GM12878 (cell line): ENCODE measurements around the gene TASOR2.

ENCODE experiments used
- EP300 ChIP-seq, 2 experiments: fragments of 150-350 bp in 1 of 2; IDR thresholded peaks; 2 replicates each; pipeline ENCODE4 v1.6.1; 2011 to 2012; ENCODE audit warnings: low read depth in 2 of 2, low read length in 2 of 2, borderline replicate concordance in 1 of 2, improper control_type of control experiment in 1 of 2, inconsistent platforms in 1 of 2; ENCODE audit not compliant: control insufficient read depth in 1 of 2
- POU2F2 ChIP-seq: IDR thresholded peaks from 3 replicates; pipeline ENCODE4 v1.6.1; 2011; ENCODE audit warnings: low read depth, mild to moderate bottlenecking, low read length, borderline replicate concordance
- TBL1XR1 ChIP-seq: IDR thresholded peaks from 2 replicates; pipeline ENCODE4 v1.6.1; 2012; ENCODE audit warnings: low read depth, low read length, improper control_type of control experiment
- TF ChIP-seq, protein P1 (sequence below): IDR thresholded peaks from 2 replicates; pipeline ENCODE4 v1.6.1; 2012; ENCODE audit warnings: mild to moderate bottlenecking, low read depth, low read length
- TF ChIP-seq, protein P2 (sequence below): IDR thresholded peaks from 2 replicates; pipeline ENCODE4 v1.6.1; 2012; ENCODE audit warnings: low read depth, low read length, improper control_type of control experiment

DNA sequence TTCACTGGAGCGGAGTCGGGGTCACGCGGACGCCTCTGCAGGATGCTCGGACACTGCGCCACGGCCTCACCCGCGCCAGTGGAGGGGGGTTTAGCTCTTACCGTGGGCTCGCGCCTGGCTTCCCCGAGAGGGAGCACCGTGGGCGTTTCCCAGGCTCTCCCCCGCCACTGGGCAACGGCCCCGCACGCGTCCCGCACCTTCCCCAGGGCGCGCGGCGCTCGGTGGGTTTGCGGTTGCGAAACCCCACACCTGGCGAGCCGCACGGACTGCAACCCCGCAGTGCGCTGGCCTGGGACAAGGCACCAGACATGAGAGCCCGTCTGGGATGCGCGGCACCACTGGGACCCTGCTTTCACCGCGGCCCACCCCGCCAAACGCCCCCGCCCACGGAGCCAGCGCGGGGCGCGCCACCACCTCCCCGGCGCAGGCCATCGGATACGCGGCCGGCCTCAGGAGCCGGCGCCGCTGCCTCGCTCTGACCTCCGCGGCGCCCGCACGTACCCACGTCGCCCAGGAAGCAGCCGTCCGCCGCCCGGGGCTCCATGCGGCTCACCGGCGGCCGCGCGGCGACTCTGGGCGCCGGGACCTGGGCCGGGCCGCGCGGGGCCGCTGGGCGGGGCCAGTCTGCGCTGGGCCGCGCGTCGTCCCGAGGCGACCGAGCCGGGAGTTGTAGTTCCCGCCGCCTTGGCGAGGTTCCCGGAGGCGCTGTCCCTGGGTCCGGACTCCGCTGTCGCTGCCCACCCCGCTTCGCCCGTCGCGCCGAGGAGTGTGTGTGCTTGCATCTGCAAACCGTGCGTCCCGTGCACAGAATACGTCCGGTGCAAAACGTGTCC is 18.4 kb upstream of the TASOR2 start, which contains the start of gene ASB13:
- TF ChIP-seq POU2F2 (no peak), EP300 (IDR thresholded peaks at IDR 0.05; ENCODE audit: borderline replicate concordance in 1 of 2, control insufficient read depth in 1 of 2, low read depth in 2 of 2, low read length in 2 of 2) (no peak), TBL1XR1 (no peak)
- TF ChIP-seq, protein P1, sequence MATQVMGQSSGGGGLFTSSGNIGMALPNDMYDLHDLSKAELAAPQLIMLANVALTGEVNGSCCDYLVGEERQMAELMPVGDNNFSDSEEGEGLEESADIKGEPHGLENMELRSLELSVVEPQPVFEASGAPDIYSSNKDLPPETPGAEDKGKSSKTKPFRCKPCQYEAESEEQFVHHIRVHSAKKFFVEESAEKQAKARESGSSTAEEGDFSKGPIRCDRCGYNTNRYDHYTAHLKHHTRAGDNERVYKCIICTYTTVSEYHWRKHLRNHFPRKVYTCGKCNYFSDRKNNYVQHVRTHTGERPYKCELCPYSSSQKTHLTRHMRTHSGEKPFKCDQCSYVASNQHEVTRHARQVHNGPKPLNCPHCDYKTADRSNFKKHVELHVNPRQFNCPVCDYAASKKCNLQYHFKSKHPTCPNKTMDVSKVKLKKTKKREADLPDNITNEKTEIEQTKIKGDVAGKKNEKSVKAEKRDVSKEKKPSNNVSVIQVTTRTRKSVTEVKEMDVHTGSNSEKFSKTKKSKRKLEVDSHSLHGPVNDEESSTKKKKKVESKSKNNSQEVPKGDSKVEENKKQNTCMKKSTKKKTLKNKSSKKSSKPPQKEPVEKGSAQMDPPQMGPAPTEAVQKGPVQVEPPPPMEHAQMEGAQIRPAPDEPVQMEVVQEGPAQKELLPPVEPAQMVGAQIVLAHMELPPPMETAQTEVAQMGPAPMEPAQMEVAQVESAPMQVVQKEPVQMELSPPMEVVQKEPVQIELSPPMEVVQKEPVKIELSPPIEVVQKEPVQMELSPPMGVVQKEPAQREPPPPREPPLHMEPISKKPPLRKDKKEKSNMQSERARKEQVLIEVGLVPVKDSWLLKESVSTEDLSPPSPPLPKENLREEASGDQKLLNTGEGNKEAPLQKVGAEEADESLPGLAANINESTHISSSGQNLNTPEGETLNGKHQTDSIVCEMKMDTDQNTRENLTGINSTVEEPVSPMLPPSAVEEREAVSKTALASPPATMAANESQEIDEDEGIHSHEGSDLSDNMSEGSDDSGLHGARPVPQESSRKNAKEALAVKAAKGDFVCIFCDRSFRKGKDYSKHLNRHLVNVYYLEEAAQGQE = no peak
- TF ChIP-seq, protein P2, sequence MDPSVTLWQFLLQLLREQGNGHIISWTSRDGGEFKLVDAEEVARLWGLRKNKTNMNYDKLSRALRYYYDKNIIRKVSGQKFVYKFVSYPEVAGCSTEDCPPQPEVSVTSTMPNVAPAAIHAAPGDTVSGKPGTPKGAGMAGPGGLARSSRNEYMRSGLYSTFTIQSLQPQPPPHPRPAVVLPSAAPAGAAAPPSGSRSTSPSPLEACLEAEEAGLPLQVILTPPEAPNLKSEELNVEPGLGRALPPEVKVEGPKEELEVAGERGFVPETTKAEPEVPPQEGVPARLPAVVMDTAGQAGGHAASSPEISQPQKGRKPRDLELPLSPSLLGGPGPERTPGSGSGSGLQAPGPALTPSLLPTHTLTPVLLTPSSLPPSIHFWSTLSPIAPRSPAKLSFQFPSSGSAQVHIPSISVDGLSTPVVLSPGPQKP = no peak
